Hindlimb muscle (tissue), 1 donor: ENCODE measurements around the gene BTBD6. TPM values are rescaled to one million over a fixed set of nuclear protein-coding genes. Genes with fewer than 3 reads are reported as not detected.

Experiments used
- DNase-seq: peaks from one replicate; pipeline ENCODE4 v3.0.0-alpha.2; 2013
- polyA plus RNA-seq: library from polyadenylated mRNA; unstranded; fragments of 120-200 nt; gene quantifications from one replicate; pipeline ENCODE4 v1.2.1, GENCODE V29; 2013; ENCODE audit not compliant: insufficient read length

Gene BTBD6
- polyA plus RNA-seq, 1 donor = 45.3 TPM

GRCh38 chr14:105211758-105212089 lies 36.6 kb upstream of the BTBD6 start:
- DNase-seq = no peak

GRCh38 chr14:105212541-105213300 lies 35.6 kb upstream of the BTBD6 start:
- DNase-seq = no peak

GRCh38 chr14:105213361-105213760 lies 35.0 kb upstream of the BTBD6 start:
- no peak for DNase-seq

GRCh38 chr14:105214324-105214915 lies 33.9 kb upstream of the BTBD6 start:
- no peak for DNase-seq

- DNase-seq = no peak
Measured at GRCh38 chr14:105215602-105216001, 32.7 kb upstream of the BTBD6 start.

GRCh38 chr14:105216490-105217247 lies 31.7 kb upstream of the BTBD6 start:
- DNase-seq = no peak

- no peak for DNase-seq
Measured at GRCh38 chr14:105217774-105218173, 30.6 kb upstream of the BTBD6 start.

GRCh38 chr14:105218611-105219010 lies 29.7 kb upstream of the BTBD6 start:
- no peak for DNase-seq

- DNase-seq = no peak
Measured at GRCh38 chr14:105219043-105219612, 29.2 kb upstream of the BTBD6 start.

GRCh38 chr14:105219753-105220152 lies 28.6 kb upstream of the BTBD6 start:
- no peak for DNase-seq

- DNase-seq = no peak
Measured at GRCh38 chr14:105220699-105221597, 27.4 kb upstream of the BTBD6 start.

- no peak for DNase-seq
Measured at GRCh38 chr14:105221598-105222178, 26.6 kb upstream of the BTBD6 start.

GRCh38 chr14:105223260-105223659 lies 25.1 kb upstream of the BTBD6 start:
- DNase-seq = no peak

GRCh38 chr14:105223770-105224544 lies 24.4 kb upstream of the BTBD6 start:
- no peak for DNase-seq

GRCh38 chr14:105224845-105225570 lies 23.3 kb upstream of the BTBD6 start:
- DNase-seq = no peak

- DNase-seq = no peak
Measured at GRCh38 chr14:105226198-105226597, 22.1 kb upstream of the BTBD6 start.

GRCh38 chr14:105227346-105227745 lies 21.0 kb upstream of the BTBD6 start:
- DNase-seq = no peak

- no peak for DNase-seq
Measured at GRCh38 chr14:105228562-105228961, 19.8 kb upstream of the BTBD6 start.

GRCh38 chr14:105229099-105229655 lies 19.2 kb upstream of the BTBD6 start:
- DNase-seq = no peak
